GM04503 (cell line): ENCODE data around the gene PBLD.
"Not testable (repeated sequence)": the region's sequence is repeated elsewhere in the genome, so short reads cannot be mapped to it uniquely, and the experiment has no call there.

Experiments used
- DNase-seq: peaks from one replicate; pipeline ENCODE4 v3.0.0-alpha.2; 2012; ENCODE audit warnings: low read depth

PBLD gene

DNA sequence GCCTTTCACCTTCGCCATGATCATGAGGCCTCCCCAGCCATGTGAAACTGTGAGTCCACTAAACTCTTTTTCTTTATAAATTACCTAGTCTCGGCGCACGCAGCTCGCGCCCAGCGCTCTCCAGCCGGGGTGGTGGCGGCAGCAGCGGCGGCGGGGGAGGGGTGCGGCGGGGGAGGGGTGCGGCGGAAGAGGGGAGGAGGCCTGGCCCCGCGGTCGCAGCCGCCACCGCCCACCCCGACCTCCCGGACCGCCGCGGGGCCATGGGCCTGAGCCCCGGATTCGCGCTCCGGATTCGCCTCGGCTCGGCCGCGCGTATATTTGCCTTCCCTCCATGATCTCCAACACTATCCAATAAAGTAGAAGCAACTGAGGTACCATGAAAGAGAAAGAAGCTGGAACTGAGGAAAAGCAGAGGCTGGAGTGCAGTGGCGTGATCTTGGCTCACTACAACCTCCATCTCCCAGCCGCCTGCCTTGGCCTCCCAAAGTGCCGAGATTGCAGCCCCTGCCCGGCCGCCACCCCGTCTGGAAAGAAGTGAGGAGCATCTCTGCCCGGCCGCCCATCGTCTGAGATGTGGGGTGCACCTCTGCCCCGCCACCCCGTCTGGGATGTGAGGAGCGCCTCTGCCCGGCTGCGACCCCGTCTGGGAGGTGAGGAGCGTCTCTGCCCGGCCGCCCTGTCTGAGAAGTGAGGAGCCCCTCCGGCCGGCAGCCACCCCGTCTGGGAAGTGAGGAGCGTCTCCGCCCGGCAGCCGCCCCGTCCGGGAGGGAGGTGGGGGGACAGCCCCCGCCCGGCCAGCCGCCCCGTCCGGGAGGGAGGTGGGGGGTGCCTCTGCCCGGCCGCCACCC, 53.6 kb downstream of the PBLD start:
- not testable (repeated sequence) for DNase-seq

- not testable (repeated sequence) for DNase-seq
Measured at GRCh38 chr10:68277814-68278213, 54.9 kb downstream of the PBLD start.

- DNase-seq, result no peak
Measured at GRCh38 chr10:68276224-68276623, 56.5 kb downstream of the PBLD start.

DNA sequence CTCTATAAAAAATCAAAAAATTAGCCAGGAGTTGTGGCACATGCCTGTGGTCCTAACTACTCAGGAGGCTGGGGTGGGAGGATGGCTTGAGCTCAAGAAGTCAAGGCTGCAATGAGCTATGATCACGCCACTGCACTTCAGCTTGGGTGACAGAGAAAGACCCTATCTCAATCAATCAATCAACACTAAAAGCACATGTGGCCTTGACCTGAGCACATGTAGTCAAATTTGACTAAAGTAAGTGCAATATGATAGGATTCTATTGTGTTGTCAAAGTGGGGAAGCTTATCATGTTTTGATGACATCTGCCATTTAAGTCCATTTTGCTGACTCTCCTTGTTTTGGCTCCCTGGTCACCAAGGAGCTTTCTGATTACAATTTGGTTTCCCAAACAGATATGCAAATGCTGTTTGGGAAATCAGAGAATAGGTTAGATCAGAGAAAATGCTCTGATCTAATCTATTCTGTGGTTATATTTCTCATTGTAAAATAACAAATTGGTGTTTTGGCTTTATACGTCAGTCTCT, 57.1 kb downstream of the PBLD start:
- no peak for DNase-seq

DNA sequence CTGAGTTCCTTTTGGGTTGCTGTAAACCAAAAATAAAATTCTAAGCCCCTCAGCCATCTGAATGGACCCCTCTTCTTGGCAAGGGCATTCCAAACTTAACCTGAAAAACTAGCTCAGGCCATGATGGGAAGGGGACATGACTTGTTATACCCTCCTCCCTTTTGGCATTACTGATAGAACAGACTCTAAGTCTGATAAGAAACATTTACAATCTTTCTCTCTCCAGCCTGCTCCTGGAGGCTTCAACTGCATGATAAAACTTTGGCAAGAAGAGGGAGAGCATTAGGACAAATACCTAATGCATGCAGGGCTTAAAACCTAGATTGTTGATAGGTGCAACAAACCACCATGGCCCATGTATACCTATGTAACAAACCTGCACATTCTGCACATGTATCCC, 59.9 kb downstream of the PBLD start:
- DNase-seq, result no peak

GRCh38 chr10:68271196-68271882, 61.4 kb downstream of the PBLD start:
- no peak for DNase-seq

GRCh38 chr10:68269562-68270290, 63.0 kb downstream of the PBLD start:
- no peak for DNase-seq

- DNase-seq, result no peak
Measured at GRCh38 chr10:68261132-68261856, 71.4 kb downstream of the PBLD start.

GRCh38 chr10:68253346-68253745, 79.4 kb downstream of the PBLD start:
- DNase-seq, result no peak

DNA sequence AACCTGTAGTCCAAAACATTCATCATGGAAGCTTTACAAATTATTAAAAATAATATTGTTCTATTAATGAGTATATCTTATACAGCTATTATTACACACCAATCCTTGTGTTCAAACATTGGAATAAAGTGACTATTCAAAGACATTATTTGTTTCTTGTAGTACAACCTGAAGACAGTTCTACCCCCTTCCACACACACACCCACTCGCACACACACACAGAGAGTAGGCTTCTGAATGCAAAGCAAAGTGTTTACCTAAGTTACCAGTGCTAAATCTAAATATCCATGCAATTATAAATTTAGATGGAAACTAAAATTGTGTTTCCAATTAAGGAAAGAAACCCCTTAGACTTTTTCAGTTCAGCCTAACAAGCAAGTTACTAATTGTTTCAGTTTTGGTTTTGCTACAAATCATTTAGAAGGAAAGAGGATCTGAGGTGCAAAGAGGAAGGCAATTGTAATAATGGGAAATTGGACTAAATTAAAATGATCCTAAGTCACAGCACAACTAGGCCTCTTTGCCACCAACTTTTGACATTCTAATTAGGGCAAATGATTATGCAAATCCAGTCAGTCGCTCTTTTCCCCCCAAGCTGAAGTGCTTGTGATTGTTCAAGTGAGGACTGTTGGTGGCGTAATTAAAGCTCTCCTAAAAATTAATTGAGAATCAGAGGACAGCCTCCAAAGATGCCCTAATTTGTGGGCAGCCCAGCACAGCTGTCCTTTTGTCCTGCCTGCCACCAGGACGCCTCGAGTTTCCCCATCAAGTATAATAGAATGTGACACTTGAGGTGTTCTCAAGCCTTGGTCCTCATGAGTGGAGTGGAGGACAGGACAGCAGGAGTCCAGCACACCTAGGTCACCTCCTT, 80.9 kb downstream of the PBLD start:
- no peak for DNase-seq

GRCh38 chr10:68251151-68251550, 81.6 kb downstream of the PBLD start:
- DNase-seq, result no peak

DNA sequence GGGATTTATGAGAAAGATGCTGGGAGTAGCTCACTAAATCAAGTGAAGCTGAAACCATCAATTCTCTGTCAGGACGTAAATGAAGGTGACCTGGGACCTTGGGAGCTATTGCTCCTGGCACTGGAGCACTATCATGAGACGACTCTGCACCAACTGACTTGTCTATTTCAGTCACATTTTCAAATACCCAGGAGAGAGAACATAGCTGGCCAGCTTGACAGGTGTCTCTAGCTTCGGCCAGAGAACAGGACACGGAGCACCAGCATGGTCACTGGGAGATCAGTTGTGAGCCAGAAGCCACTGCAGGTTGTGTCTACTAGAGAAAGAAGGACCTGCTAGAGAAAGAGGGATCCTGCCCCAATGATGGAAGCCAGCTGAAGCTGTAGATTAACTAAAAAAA, 83.4 kb downstream of the PBLD start:
- no peak for DNase-seq

DNA sequence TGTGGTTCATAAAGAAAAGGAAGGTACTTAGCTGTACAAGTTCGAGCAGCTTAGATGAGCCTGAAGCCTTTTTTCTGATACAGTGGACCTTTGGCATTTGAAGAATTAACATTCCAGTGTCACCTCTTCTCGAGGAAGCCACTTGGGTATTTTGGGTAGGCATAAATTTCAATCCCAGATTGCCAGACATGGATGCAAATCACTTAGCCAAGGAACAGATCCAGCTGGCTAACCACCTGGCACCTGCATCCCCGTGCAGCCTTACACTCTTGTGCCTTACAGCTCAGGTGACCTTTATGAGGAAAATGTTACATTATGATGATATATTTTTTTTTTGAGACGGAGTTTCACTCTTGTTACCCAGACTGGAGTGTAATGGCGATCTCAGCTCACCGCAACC, 84.8 kb downstream of the PBLD start:
- no peak for DNase-seq

- not testable (repeated sequence) for DNase-seq
Measured at GRCh38 chr10:68246397-68246796, 86.3 kb downstream of the PBLD start.

GRCh38 chr10:68242051-68242450, 90.7 kb downstream of the PBLD start:
- no peak for DNase-seq

DNA sequence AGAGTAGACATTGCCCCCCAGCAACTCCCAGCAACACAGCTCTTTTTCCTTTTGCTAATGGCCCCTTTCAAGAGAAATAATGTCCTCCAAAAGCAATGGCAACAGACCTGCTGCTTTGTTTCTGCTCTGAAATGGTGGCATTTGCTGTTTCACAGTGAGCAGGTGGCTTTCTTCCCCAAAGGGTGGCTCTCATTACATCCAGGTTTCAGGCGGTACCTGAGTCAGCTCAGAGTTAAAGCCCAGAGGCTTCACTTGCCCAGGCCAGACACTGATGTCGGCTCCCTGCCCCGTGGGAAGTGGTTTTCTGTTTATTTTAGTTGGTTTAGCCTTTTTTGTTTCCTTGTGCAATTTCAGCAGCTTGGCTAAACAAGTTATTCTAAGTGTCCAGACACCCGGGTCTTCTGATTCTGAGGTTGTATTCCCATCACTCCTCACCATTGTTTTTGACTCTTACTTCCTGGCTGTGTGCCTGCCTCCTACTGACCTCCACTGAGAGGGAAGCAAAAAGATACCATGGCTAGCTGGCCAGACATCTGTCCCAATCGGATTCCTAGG, 93.1 kb downstream of the PBLD start:
- DNase-seq, result no peak

DNA sequence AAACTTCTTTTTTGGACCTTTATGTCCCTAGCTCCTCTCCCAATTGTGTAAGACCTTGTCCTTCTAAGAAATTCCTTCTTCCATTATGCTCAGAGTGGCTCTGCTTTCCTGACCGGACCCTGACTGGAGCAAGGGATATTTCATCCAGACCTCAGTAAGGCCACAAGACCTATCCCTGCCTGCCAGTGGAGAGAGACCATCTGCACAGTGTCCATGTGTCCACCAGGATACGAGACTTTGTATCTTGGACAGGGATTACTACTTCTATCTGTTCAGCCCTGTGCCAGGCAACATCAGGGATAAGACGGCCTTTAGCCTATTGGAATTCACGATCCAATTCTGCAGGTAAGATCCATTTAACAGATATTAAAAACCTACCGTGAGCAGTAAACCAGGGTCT, 93.7 kb downstream of the PBLD start:
- DNase-seq, result no peak

DNA sequence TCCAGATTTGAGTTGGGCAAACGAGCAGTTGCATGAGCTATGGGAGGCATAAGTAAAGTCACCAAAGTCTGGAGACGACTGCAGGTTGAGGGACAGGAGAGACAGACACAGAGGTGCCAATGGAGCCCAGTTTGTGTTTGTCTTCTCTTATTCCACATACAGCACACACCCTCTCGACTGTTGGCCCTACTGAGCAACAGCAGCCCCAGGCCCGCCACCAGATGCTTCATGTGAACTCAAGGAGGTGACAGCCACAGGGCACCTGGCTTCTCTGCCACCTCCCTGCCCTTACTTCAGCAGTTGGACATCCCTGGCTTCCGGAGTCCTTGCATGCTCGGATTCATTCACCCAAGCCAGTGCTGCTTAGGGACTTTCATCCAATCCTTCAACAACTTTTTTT, 94.4 kb downstream of the PBLD start:
- no peak for DNase-seq

GRCh38 chr10:68237173-68237572, 95.6 kb downstream of the PBLD start:
- no peak for DNase-seq

DNA sequence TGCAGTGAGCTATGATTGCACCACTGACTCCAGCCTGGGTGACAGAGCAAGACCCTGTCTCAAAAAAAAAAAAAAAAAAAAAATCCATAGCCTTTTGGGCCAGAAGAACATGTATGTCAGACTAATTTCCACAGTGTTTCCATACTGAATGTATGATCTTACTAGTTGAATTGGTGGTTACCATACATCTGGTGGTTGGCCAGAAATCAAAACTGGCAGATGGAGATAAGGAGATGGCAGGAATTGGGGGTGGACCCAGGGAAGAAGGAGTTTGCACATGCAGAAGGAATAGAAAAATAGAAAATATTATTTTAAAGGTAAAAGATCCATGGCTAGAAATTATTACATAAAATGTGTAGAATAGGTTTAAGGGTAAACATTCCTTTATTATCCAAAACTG, 97.1 kb downstream of the PBLD start:
- no peak for DNase-seq

- no peak for DNase-seq
Measured at GRCh38 chr10:68235111-68235510, 97.6 kb downstream of the PBLD start.
